T-cell (primary cell): Measurements from ENCODE around the gene ADRA2A. TPM values are rescaled to one million over a fixed set of nuclear protein-coding genes. Genes with fewer than 3 reads are reported as not detected.

ENCODE experiments used
- ATAC-seq, 4 experiments: fragments of 200-7000 bp in 3 of 4; fragments of 150-1000 bp in 1 of 4; cut with Tn5 transposase; replicated peaks in 1 of 4; 1 replicate in 3 of 4; 2 replicates in 1 of 4; pipeline ENCODE4 v1.10.0; 2021; ENCODE audit warnings: moderate library complexity in 3 of 4, mild to moderate bottlenecking in 2 of 4, moderate number of reproducible peaks in 1 of 4
- CTCF ChIA-PET, 2 donors: fragments of 300-600 bp; sonication (Branson Sonifier 250); formaldehyde crosslinking; loops; one replicate each; lab custom pipeline; 2022; ENCODE audit warnings: antibody characterized with exemption in 2 of 2; lab: Charles Lee
- POLR2A ChIA-PET, 2 donors: fragments of 300-600 bp; sonication (Branson Sonifier 250); formaldehyde crosslinking; loops; one replicate each; lab custom pipeline; 2022; ENCODE audit warnings: antibody characterized with exemption in 2 of 2; lab: Charles Lee
- DNase-seq, 35 experiments: peaks; one replicate each; pipeline versions ENCODE4 v3.0.0 to v3.0.0-alpha.2; 2013 to 2023
- H3K27ac ChIP-seq: one replicate; pipeline ENCODE4 v1.5.1; 2013; ENCODE audit warnings: low read length
- H3K27me3 ChIP-seq, 2 experiments: replicated peaks in 1 of 2; 1 replicate in 1 of 2; 2 replicates in 1 of 2; pipeline versions ENCODE4 v1.6.1 to v1.7.0; 2013; ENCODE audit warnings: low read length in 1 of 2, mixed read lengths in 1 of 2; ENCODE audit not compliant: control insufficient read depth in 2 of 2, insufficient read depth in 2 of 2; ENCODE audit errors: extremely low read depth in 1 of 2
- H3K36me3 ChIP-seq, 2 donors: 1 replicate in 1 of 2; 2 replicates in 1 of 2; pipeline versions ENCODE4 v1.6.1 to v1.7.0; 2013; ENCODE audit warnings: low read length in 1 of 2; ENCODE audit not compliant: control insufficient read depth in 2 of 2, insufficient read depth in 1 of 2; ENCODE audit errors: extremely low read depth in 1 of 2
- H3K4me1 ChIP-seq, 2 experiments: 1 replicate in 1 of 2; 2 replicates in 1 of 2; pipeline versions ENCODE4 v1.6.1 to v1.7.0; 2013; ENCODE audit warnings: low read length in 2 of 2, mixed read lengths in 1 of 2; ENCODE audit not compliant: insufficient read depth in 2 of 2, control insufficient read depth in 1 of 2; ENCODE audit errors: extremely low read depth in 1 of 2
- H3K4me3 ChIP-seq, 2 donors: 1 replicate in 1 of 2; 2 replicates in 1 of 2; pipeline versions ENCODE4 v1.5.1 to v1.7.0; 2013; ENCODE audit warnings: mild to moderate bottlenecking in 2 of 2, low read length in 1 of 2, moderate library complexity in 1 of 2; ENCODE audit not compliant: control insufficient read depth in 1 of 2; ENCODE audit errors: extremely low read depth in 1 of 2
- H3K9me3 ChIP-seq: 2 replicates; pipeline ENCODE4 v1.7.0; 2013
- H3K27ac Mint-ChIP-seq, 2 donors: one replicate each; pipeline ENCODE4 v1.8.0; 2020 to 2021; ENCODE audit warnings: mild to moderate bottlenecking in 2 of 2, mixed read lengths in 2 of 2
- H3K27me3 Mint-ChIP-seq, 2 donors: one replicate each; pipeline ENCODE4 v1.8.0; 2021 to 2022; ENCODE audit warnings: mixed read lengths in 2 of 2
- H3K36me3 Mint-ChIP-seq: one replicate; pipeline ENCODE4 v1.8.0; 2021; ENCODE audit warnings: mixed read lengths
- H3K4me1 Mint-ChIP-seq, 3 donors: one replicate each; pipeline ENCODE4 v1.8.0; 2020 to 2022; ENCODE audit warnings: mixed read lengths in 3 of 3, mild to moderate bottlenecking in 1 of 3
- H3K4me3 Mint-ChIP-seq, 3 donors: one replicate each; pipeline ENCODE4 v1.8.0; 2020 to 2022; ENCODE audit warnings: mild to moderate bottlenecking in 3 of 3, mixed read lengths in 3 of 3, moderate library complexity in 3 of 3
- H3K9me3 Mint-ChIP-seq, 3 donors: one replicate each; pipeline ENCODE4 v1.8.0; 2020 to 2022; ENCODE audit warnings: mixed read lengths in 3 of 3
- WGBS: methylation state at CpG from one replicate; pipeline ENCODE4 v1.1.5; 2013; ENCODE audit warnings: missing lambda C conversion rate; ENCODE audit not compliant: insufficient coverage; 5-methylcytosine and 5-hydroxymethylcytosine counted together
- total RNA-seq, 35 experiments: library from RNA in 6 of 35; stranded (reverse) in 6 of 35; fragments of 120-200 nt in 1 of 35; gene quantifications; one replicate each; pipeline versions ENCODE4 v1.2.1 to v1.2.4 and lab custom pipeline; 2013 to 2026

The ADRA2A gene
- total RNA-seq, 5 donors from 2014 or later (not counting 1 experiment from before 2014, with no cell fraction given): 0.09 to 0.26 (median 0.12) TPM

- POLR2A ChIA-PET: no interaction called here
- no peaks in the 10 kb centered on the region for H3K36me3 Mint-ChIP-seq
- H3K4me1 Mint-ChIP-seq: peaks cover 0 to 24% (median 20%) of the 10 kb centered on the region in 3 donors
- H3K27ac Mint-ChIP-seq: no peak overlapping the region
- DNase-seq (peak in 2 of 35 experiments; percentile 11 to 21), ATAC-seq (peak in 2 of 4 experiments; percentile 4 to 25)
- H3K36me3 ChIP-seq: no peaks in the 10 kb centered on the region
- H3K27ac ChIP-seq: no peak overlapping the region
- peaks cover 42 to 68% of the 10 kb centered on the region in 2 donors for H3K27me3 Mint-ChIP-seq
- no peaks in the 10 kb centered on the region for H3K9me3 Mint-ChIP-seq
- peaks cover 10 to 52% of the 10 kb centered on the region in 2 experiments for H3K27me3 ChIP-seq
- H3K9me3 ChIP-seq: no peaks in the 10 kb centered on the region
- peaks cover 0 to 28% of the 10 kb centered on the region in 2 experiments for H3K4me1 ChIP-seq
- peak overlapping the region in 1 of 2 donors; percentile 57 for H3K4me3 ChIP-seq
- peak overlapping the region; percentile 64 to 75 (median 66) for H3K4me3 Mint-ChIP-seq
- CTCF ChIA-PET: interaction anchor here in 1 of 2 donors (1.0 kb wide), 1 partner anchor 180 kb away, joined by 3 read pairs; no protein-coding TSS in a partner anchor
- WGBS: 18% methylated on average over 78 of the region's 78 CpGs
Measured at GRCh38 chr10:111077785-111078504, 1.1 kb downstream of the ADRA2A start.

DNA sequence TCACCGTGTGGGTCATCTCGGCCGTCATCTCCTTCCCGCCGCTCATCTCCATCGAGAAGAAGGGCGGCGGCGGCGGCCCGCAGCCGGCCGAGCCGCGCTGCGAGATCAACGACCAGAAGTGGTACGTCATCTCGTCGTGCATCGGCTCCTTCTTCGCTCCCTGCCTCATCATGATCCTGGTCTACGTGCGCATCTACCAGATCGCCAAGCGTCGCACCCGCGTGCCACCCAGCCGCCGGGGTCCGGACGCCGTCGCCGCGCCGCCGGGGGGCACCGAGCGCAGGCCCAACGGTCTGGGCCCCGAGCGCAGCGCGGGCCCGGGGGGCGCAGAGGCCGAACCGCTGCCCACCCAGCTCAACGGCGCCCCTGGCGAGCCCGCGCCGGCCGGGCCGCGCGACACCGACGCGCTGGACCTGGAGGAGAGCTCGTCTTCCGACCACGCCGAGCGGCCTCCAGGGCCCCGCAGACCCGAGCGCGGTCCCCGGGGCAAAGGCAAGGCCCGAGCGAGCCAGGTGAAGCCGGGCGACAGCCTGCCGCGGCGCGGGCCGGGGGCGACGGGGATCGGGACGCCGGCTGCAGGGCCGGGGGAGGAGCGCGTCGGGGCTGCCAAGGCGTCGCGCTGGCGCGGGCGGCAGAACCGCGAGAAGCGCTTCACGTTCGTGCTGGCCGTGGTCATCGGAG lies 1.8 kb downstream of the ADRA2A start:
- Histone ChIP-seq H3K27me3 (peaks cover 10 to 56% of the 10 kb centered on the region in 2 experiments), H3K27ac (no peak overlapping the region), H3K36me3 (no peaks in the 10 kb centered on the region), H3K4me3 (no peak overlapping the region), H3K9me3 (no peaks in the 10 kb centered on the region), H3K4me1 (peaks cover 0 to 28% of the 10 kb centered on the region in 2 experiments)
- Mint-ChIP-seq H3K36me3 (no peaks in the 10 kb centered on the region), H3K4me3 (peak overlapping the region; percentile 29 to 75 (median 39)), H3K27ac (no peak overlapping the region), H3K27me3 (peaks cover 40 to 63% of the 10 kb centered on the region in 2 donors), H3K4me1 (peaks cover 0 to 24% (median 20%) of the 10 kb centered on the region in 3 donors), H3K9me3 (no peaks in the 10 kb centered on the region)
- CTCF ChIA-PET: interaction anchor here in 1 of 2 donors (1.0 kb wide), 1 partner anchor 181 kb away, joined by 3 read pairs; no protein-coding TSS in a partner anchor
- ATAC-seq (no peak), DNase-seq (no peak)
- WGBS: 38% methylated on average over 103 of the region's 104 CpGs
- POLR2A ChIA-PET: no interaction called here

DNA sequence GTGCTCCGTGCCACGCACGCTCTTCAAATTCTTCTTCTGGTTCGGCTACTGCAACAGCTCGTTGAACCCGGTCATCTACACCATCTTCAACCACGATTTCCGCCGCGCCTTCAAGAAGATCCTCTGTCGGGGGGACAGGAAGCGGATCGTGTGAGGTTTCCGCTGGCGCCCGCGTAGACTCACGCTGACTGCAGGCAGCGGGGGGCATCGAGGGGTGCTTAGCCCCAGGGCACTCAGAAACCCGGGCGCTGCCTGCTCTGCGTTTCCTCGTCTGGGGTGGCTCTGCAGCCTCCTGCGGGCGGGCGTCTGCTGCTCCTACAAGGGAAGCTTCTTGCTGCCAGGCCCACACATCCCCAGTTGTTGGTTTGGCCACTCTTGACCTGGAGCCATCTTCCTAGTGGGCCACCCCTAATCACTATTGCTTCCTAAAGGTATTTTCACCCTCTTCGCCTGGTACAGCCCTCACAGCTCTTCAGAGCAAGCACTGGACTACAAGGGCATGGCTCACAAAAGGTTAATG lies 2.5 kb downstream of the ADRA2A start:
- H3K4me1 Mint-ChIP-seq: peaks cover 0 to 24% (median 20%) of the 10 kb centered on the region in 3 donors
- peaks cover 10 to 52% of the 10 kb centered on the region in 2 experiments for H3K27me3 ChIP-seq
- ChIA-PET CTCF (interaction anchor here in 1 of 2 donors (1.0 kb wide), 1 partner anchor 182 kb away, joined by 3 read pairs; no protein-coding TSS in a partner anchor), POLR2A (no interaction called here)
- DNase-seq (no peak), ATAC-seq (no peak)
- H3K27ac ChIP-seq: no peak overlapping the region
- H3K27me3 Mint-ChIP-seq: peaks cover 34 to 58% of the 10 kb centered on the region in 2 donors
- H3K9me3 ChIP-seq: no peaks in the 10 kb centered on the region
- H3K36me3 ChIP-seq: no peaks in the 10 kb centered on the region
- 81% methylated on average over 26 of the region's 28 CpGs for WGBS
- H3K36me3 Mint-ChIP-seq: no peaks in the 10 kb centered on the region
- no peaks in the 10 kb centered on the region for H3K9me3 Mint-ChIP-seq
- H3K4me3 ChIP-seq: no peak overlapping the region
- H3K4me3 Mint-ChIP-seq: peak overlapping the region; percentile 29 to 68 (median 39)
- H3K27ac Mint-ChIP-seq: no peak overlapping the region
- H3K4me1 ChIP-seq: peaks cover 0 to 28% of the 10 kb centered on the region in 2 experiments

GRCh38 chr10:111079781-111080180 lies 3.0 kb downstream of the ADRA2A start:
- POLR2A ChIA-PET: no interaction called here
- Mint-ChIP-seq H3K9me3 (no peaks in the 10 kb centered on the region), H3K4me3 (peak overlapping the region; percentile 3 to 68 (median 19)), H3K27ac (no peak overlapping the region), H3K27me3 (peaks cover 33 to 56% of the 10 kb centered on the region in 2 donors), H3K4me1 (peaks cover 0 to 24% (median 20%) of the 10 kb centered on the region in 3 donors), H3K36me3 (no peaks in the 10 kb centered on the region)
- 100% methylated on average over 2 of the region's 5 CpGs for WGBS
- Histone ChIP-seq H3K4me3 (no peak overlapping the region), H3K27me3 (peaks cover 7 to 52% of the 10 kb centered on the region in 2 experiments), H3K36me3 (no peaks in the 10 kb centered on the region), H3K27ac (no peak overlapping the region), H3K9me3 (no peaks in the 10 kb centered on the region), H3K4me1 (peaks cover 0 to 28% of the 10 kb centered on the region in 2 experiments)
- CTCF ChIA-PET: no interaction called here
- ATAC-seq: no peak
- DNase-seq: no peak

- peaks cover 0 to 24% (median 20%) of the 10 kb centered on the region in 3 donors for H3K4me1 Mint-ChIP-seq
Measured at GRCh38 chr10:111080224-111080623, 3.4 kb downstream of the ADRA2A start.

DNA sequence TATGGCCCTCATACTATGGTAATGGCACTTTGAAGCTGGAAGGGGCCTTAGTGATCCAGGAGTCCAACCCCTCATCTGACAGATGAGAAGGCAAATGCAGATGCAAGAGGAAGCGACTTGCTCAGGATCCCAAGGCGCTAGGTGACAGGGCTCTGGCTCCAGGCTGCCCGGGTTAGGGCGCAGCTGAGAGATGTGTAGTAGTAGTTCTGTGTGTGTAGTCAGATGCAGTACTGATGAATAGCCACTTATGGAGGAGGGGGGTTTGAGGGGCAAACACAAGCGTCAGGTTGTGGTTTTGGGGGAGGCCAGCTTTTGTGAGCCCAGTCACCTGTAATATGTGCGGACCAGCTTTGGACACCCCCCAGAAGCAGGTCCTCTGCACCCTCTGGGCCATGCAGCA lies 4.8 kb downstream of the ADRA2A start:
- no peak overlapping the region for H3K27ac ChIP-seq
- no peaks in the 10 kb centered on the region for H3K36me3 ChIP-seq
- Mint-ChIP-seq H3K4me3 (no peak overlapping the region), H3K27me3 (peaks cover 30 to 48% of the 10 kb centered on the region in 2 donors), H3K9me3 (no peaks in the 10 kb centered on the region), H3K36me3 (no peaks in the 10 kb centered on the region), H3K27ac (no peak overlapping the region), H3K4me1 (peaks cover 0 to 16% (median 14%) of the 10 kb centered on the region in 3 donors)
- peaks cover 0 to 17% of the 10 kb centered on the region in 2 experiments for H3K4me1 ChIP-seq
- POLR2A ChIA-PET: no interaction called here
- no peaks in the 10 kb centered on the region for H3K9me3 ChIP-seq
- H3K27me3 ChIP-seq: peaks cover 4 to 38% of the 10 kb centered on the region in 2 experiments
- ATAC-seq: no peak
- CTCF ChIA-PET: no interaction called here
- 94% methylated on average over 5 of the region's 6 CpGs for WGBS
- no peak for DNase-seq
- no peak overlapping the region for H3K4me3 ChIP-seq

More at GRCh38 chr10:111080224-111080623, 3.4 kb downstream of the ADRA2A start:
- Mint-ChIP-seq H3K36me3 (no peaks in the 10 kb centered on the region), H3K9me3 (no peaks in the 10 kb centered on the region), H3K27ac (no peak overlapping the region), H3K4me3 (peak overlapping the region in 2 of 3 donors; percentile 3 to 68), H3K27me3 (peaks cover 32 to 54% of the 10 kb centered on the region in 2 donors)
- no peaks in the 10 kb centered on the region for H3K9me3 ChIP-seq
- no peak for DNase-seq
- ChIA-PET POLR2A (no interaction called here), CTCF (no interaction called here)
- peaks cover 4 to 51% of the 10 kb centered on the region in 2 experiments for H3K27me3 ChIP-seq
- WGBS: 60% methylated on average over 1 of the region's 2 CpGs
- no peak overlapping the region for H3K27ac ChIP-seq
- no peak overlapping the region for H3K4me3 ChIP-seq
- no peaks in the 10 kb centered on the region for H3K36me3 ChIP-seq
- H3K4me1 ChIP-seq: peaks cover 0 to 28% of the 10 kb centered on the region in 2 experiments
- ATAC-seq: no peak
